Fibroblast of lung (primary cell): ENCODE data around the gene NYAP1. TPM values are rescaled to one million over a fixed set of nuclear protein-coding genes. Genes with fewer than 3 reads are reported as not detected.

Source experiments
- DNase-seq, 2 donors: peaks; one replicate each; pipeline versions ENCODE4 v3.0.0 to v3.0.0-alpha.2; 2010; ENCODE audit warnings: low read depth in 2 of 2
- H2AFZ ChIP-seq: 2 replicates; pipeline ENCODE4 v1.5.1; 2012; ENCODE audit warnings: low read length, control low read depth, inconsistent platforms
- H3K27ac ChIP-seq: 2 replicates; pipeline ENCODE4 v1.5.1; 2011; ENCODE audit warnings: low read length, control low read depth; ENCODE audit not compliant: insufficient read depth
- H3K27me3 ChIP-seq: 2 replicates; pipeline ENCODE4 v1.5.1; 2011; ENCODE audit warnings: mild to moderate bottlenecking, low read length; ENCODE audit not compliant: control insufficient read depth, insufficient read depth
- H3K36me3 ChIP-seq: 2 replicates; pipeline ENCODE4 v1.5.1; 2011; ENCODE audit warnings: low read length; ENCODE audit not compliant: control insufficient read depth, insufficient read depth
- H3K4me1 ChIP-seq: 2 replicates; pipeline ENCODE4 v1.5.1; 2011; ENCODE audit warnings: low read length; ENCODE audit not compliant: control insufficient read depth, insufficient read depth; ENCODE audit errors: extremely low read depth
- H3K4me2 ChIP-seq: 2 replicates; pipeline ENCODE4 v1.5.1; 2011; ENCODE audit warnings: low read length, control low read depth; ENCODE audit not compliant: insufficient read depth; ENCODE audit errors: extremely low read depth
- H3K4me3 ChIP-seq, 4 experiments: fragments of 200-600 bp in 1 of 4; sonication (generic) in 1 of 4; replicated peaks in 1 of 4; 2 replicates each; pipeline ENCODE4 v1.5.1; 2011 to 2016; ENCODE audit warnings: low read length in 4 of 4, low read depth in 3 of 4, mild to moderate bottlenecking in 3 of 4, control low read depth in 2 of 4, inconsistent platforms in 1 of 4, mixed read lengths in 1 of 4; ENCODE audit not compliant: insufficient read depth in 1 of 4; ENCODE audit errors: control extremely low read depth in 1 of 4
- H3K79me2 ChIP-seq: 2 replicates; pipeline ENCODE4 v1.5.1; 2012; ENCODE audit warnings: mild to moderate bottlenecking, low read length, inconsistent platforms; ENCODE audit not compliant: control insufficient read depth, insufficient read depth
- H3K9ac ChIP-seq: 2 replicates; pipeline ENCODE4 v1.5.1; 2011; ENCODE audit warnings: mild to moderate bottlenecking, low read length, control low read depth; ENCODE audit not compliant: insufficient read depth
- H3K9me3 ChIP-seq: 2 replicates; pipeline ENCODE4 v1.5.1; 2012; ENCODE audit warnings: low read depth, low read length; ENCODE audit not compliant: control insufficient read depth, insufficient read depth
- H4K20me1 ChIP-seq: 2 replicates; pipeline ENCODE4 v1.5.1; 2011; ENCODE audit warnings: low read length; ENCODE audit not compliant: control insufficient read depth, insufficient read depth; ENCODE audit errors: extremely low read depth
- CTCF ChIP-seq, 2 donors: IDR thresholded peaks in 1 of 2; conservative IDR thresholded peaks in 1 of 2; 1 replicate in 1 of 2; 2 replicates in 1 of 2; pipeline ENCODE4 v1.5.1; 2011 to 2012; ENCODE audit warnings: low read length in 2 of 2, control low read depth in 1 of 2, inconsistent platforms in 1 of 2, low read depth in 1 of 2, mild to moderate bottlenecking in 1 of 2
- EZH2 ChIP-seq: IDR thresholded peaks from 2 replicates; pipeline ENCODE4 v1.5.1; 2012; ENCODE audit warnings: low read length, control low read depth, mild to moderate bottlenecking; ENCODE audit errors: missing control alignments
- polyA plus RNA-seq, 2 donors: library from polyadenylated mRNA; depleted of rRNA in 1 of 2; stranded (reverse) in 1 of 2; unstranded in 1 of 2; fragments of >200 nt; gene quantifications; 2 replicates each; pipeline ENCODE4 v1.2.1, GENCODE V29; 2011 to 2012; ENCODE audit warnings: missing spikeins in 1 of 2
- total RNA-seq: library from RNA; depleted of rRNA; stranded (reverse); fragments of >200 nt; gene quantifications from 2 replicates; pipeline ENCODE4 v1.2.1, GENCODE V29; 2014

NYAP1 gene
- total and polyA plus RNA-seq, 2 donors (not counting 1 experiment from before 2014, with no cell fraction given), result 0.18 to 0.33 TPM

DNA sequence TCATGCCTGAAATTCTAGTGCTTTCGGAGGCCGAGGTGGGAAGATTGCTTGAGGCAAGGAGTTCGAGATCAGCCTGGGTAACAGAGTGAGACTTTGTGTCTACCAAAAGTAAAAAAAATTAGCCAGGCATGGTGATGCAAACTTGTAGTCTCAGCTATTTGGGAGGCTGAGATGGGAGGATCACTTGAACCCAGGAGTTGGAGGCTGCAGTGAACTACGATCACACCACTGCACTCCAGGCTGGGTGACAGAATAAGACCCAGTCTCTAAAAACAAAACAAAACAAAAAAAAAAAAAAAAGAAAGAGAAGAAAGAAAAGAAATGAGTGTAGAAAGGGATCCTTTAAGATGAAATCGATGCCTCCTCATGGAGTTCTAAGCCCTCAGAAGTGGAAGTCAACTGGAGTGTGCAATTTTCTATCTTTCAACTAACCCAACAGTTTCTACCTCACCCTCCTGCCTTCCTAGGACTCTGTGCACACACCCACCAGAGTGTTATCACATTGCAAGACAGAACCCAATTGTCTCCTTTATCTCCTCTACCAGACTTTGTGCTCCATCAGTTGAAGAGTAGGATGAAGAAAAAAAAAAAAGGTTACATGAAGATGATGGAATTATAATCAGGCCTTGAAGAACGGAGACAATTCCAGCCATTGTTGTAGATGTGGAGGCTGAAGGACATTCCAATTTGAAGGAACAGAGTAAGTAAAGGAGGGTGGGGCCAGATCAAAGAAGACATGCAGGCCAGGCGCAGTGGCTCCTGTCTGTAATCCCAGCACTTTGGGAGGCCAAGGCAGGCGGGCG, 26.9 kb downstream of the NYAP1 start:
- Histone ChIP-seq H3K79me2 (no peaks in the 10 kb centered on the region), H2AFZ (no peak overlapping the region), H3K4me1 (peaks cover 5% of the 10 kb centered on the region), H3K4me2 (no peak overlapping the region), H3K27me3 (no peaks in the 10 kb centered on the region), H3K4me3 (no peak overlapping the region), H3K27ac (no peak overlapping the region), H3K9ac (no peak overlapping the region), H3K9me3 (no peaks in the 10 kb centered on the region), H4K20me1 (no peaks in the 10 kb centered on the region), H3K36me3 (no peaks in the 10 kb centered on the region)
- DNase-seq, result no peak
- TF ChIP-seq EZH2 (no peak), CTCF (conservative IDR thresholded peaks at IDR 0.05 in 1 of 2, IDR thresholded peaks at IDR 0.05 in 1 of 2; ENCODE audit: low read depth in 1 of 2, low read length in 2 of 2) (no peak)

- no peak overlapping the region for H3K4me3 ChIP-seq
These were observed 29.6 kb downstream of the NYAP1 start for GRCh38 chr7:100513212-100513810.

More at GRCh38 chr7:100513212-100513810, 29.6 kb downstream of the NYAP1 start:
- no peak overlapping the region for H3K4me2 ChIP-seq
- H3K9ac ChIP-seq, result no peak overlapping the region
- TF ChIP-seq EZH2, result no peak
- no peak for TF ChIP-seq CTCF (conservative IDR thresholded peaks at IDR 0.05 in 1 of 2, IDR thresholded peaks at IDR 0.05 in 1 of 2; ENCODE audit: low read depth in 1 of 2, low read length in 2 of 2)
- H3K36me3 ChIP-seq, result no peaks in the 10 kb centered on the region
- peaks cover 9% of the 10 kb centered on the region for H3K4me1 ChIP-seq
- H2AFZ ChIP-seq, result no peak overlapping the region
- no peaks in the 10 kb centered on the region for H3K79me2 ChIP-seq
- H4K20me1 ChIP-seq, result no peaks in the 10 kb centered on the region
- H3K27me3 ChIP-seq, result no peaks in the 10 kb centered on the region
- no peaks in the 10 kb centered on the region for H3K9me3 ChIP-seq
- DNase-seq, result no peak
- no peak overlapping the region for H3K27ac ChIP-seq
